HTERT RPE-1 (cell line): ENCODE data around the gene ANKRD55.
"Not testable (repeated sequence)": the region's sequence is repeated elsewhere in the genome, so short reads cannot be mapped to it uniquely, and the experiment has no call there.

Experiments used
- in situ Hi-C: fragments of 300-500 bp; cut with MboI; formaldehyde crosslinking; loops from 4 replicates; pipeline ENCODE4 v1.14.3; 2020; ENCODE audit warnings: low sequenced_read_pairs

Gene ANKRD55

GRCh38 chr5:56147106-56147505 is 86.0 kb downstream of the ANKRD55 start:
- in situ Hi-C loops: no loop called here

GRCh38 chr5:56146674-56147073 is 86.5 kb downstream of the ANKRD55 start:
- in situ Hi-C loops: no loop called here

GRCh38 chr5:56145511-56145910 is 87.6 kb downstream of the ANKRD55 start:
- in situ Hi-C loops: no loop called here

- in situ Hi-C loops: no loop called here
These were observed 88.0 kb downstream of the ANKRD55 start for GRCh38 chr5:56145106-56145505.

- in situ Hi-C loops: no loop called here
These were observed 88.9 kb downstream of the ANKRD55 start for GRCh38 chr5:56144211-56144610.

GRCh38 chr5:56143373-56143714 is 89.8 kb downstream of the ANKRD55 start:
- in situ Hi-C loops: no loop called here

GRCh38 chr5:56142614-56143372 is 90.3 kb downstream of the ANKRD55 start:
- in situ Hi-C loops: no loop called here

- in situ Hi-C loops: no loop called here
These were observed 90.9 kb downstream of the ANKRD55 start for GRCh38 chr5:56142233-56142613.

- in situ Hi-C loops: no loop called here
These were observed 93.1 kb downstream of the ANKRD55 start for GRCh38 chr5:56140073-56140472.

GRCh38 chr5:56130664-56131063 is 102.5 kb downstream of the ANKRD55 start:
- in situ Hi-C loops: no loop called here

GRCh38 chr5:56129288-56129687 is 103.8 kb downstream of the ANKRD55 start:
- in situ Hi-C loops: no loop called here

- in situ Hi-C loops: no loop called here
These were observed 105.0 kb downstream of the ANKRD55 start for GRCh38 chr5:56128113-56128512.

GRCh38 chr5:56126487-56127179 is 106.5 kb downstream of the ANKRD55 start:
- in situ Hi-C loops: no loop called here

- in situ Hi-C loops: no loop called here
These were observed 109.4 kb downstream of the ANKRD55 start for GRCh38 chr5:56123531-56124243.

GRCh38 chr5:56122360-56122985 is 110.7 kb downstream of the ANKRD55 start:
- in situ Hi-C loops: not testable (repeated sequence)

- in situ Hi-C loops: no loop called here
These were observed 114.1 kb downstream of the ANKRD55 start for GRCh38 chr5:56119050-56119449.

- in situ Hi-C loops: no loop called here
These were observed 116.5 kb downstream of the ANKRD55 start for GRCh38 chr5:56116599-56117141.

- in situ Hi-C loops: no loop called here
These were observed 117.5 kb downstream of the ANKRD55 start for GRCh38 chr5:56115589-56115988.

- in situ Hi-C loops: no loop called here
These were observed 120.5 kb downstream of the ANKRD55 start for GRCh38 chr5:56112526-56113121.

- in situ Hi-C loops: no loop called here
These were observed 121.7 kb downstream of the ANKRD55 start for GRCh38 chr5:56111404-56111781.
